Activated naive CD8-positive, alpha-beta T cell treated with anti-CD3 and anti-CD28 coated beads, Interleukin-2, amount 50 U/mL, for 16 hours (primary cell): ENCODE measurements around the gene GABARAP.
A peak's percentile ranks its signal among the peaks of the same experiment; 100 is the strongest.

Experiments used
- DNase-seq: peaks from one replicate; pipeline ENCODE4 v3.0.0-alpha.2; 2020; ENCODE audit warnings: low read depth, low spot score

The GABARAP gene

GRCh38 chr17:7241783-7242716 is at the start of gene GABARAP:
TSS of gene GABARAP (minus strand) at chr17:7242449. CDS start at chr17:7242330, 119 bp downstream.
- DNase-seq: peak; percentile 76

DNA sequence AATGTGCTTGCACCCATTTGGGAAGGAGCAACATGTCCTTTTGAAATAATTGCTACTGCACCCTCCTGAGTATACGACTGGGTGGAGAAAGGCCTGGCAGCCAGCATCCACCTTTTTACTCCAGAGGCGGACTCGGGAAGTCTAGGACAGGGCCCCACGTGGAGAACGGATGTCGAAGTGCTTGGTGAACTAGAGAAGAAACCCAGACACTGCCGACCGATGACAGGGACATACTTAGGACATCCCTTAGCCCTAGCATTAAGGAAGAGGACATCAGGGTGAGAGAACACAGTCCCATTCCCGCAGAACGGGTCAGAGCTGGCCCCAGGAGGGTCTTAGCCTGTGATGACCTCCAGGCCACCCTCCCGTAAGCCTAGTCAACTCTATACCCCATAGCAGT is 48.4 kb upstream of the GABARAP start:
- DNase-seq: no peak

GRCh38 chr17:7290166-7290565 is 47.9 kb upstream of the GABARAP start:
- no peak for DNase-seq

DNA sequence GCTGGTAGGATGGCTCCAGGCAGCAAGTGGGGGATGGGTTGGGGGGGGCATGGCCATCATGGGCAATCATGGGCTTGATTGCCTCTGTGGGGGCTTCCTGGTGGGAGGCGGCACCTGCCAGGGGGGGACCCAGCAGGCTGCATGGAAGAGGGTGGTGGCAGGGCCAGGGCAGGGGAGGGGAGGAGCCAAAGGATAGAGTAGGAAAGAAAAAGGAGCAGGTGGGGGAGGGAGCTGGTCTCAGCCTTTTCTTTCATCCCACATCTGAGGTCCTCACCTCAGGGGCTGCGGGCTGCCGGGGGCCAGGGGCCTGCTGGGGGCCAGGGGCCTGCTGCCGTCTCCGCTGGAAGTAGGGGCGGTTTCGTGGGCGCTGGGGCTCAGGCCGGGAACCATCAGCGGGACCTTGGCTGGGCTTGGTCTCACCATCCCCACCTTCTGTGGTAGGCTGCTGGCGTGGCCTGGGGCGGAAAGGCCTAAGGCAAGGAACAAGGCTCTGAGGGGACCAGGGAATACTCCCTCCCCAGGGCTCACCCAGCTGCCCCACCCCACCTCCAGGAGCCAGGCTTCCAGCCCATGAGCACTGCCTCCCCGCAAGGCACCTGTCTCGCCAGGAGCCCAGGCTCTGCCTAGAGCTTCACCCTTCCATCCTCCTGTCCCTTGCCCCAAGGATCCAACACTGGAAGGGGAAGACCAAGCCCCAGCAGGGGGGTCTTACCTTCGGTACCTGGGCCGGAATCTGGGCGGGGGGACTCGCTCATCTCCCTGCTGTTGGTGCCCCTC is 47.2 kb upstream of the GABARAP start:
- DNase-seq: no peak

DNA sequence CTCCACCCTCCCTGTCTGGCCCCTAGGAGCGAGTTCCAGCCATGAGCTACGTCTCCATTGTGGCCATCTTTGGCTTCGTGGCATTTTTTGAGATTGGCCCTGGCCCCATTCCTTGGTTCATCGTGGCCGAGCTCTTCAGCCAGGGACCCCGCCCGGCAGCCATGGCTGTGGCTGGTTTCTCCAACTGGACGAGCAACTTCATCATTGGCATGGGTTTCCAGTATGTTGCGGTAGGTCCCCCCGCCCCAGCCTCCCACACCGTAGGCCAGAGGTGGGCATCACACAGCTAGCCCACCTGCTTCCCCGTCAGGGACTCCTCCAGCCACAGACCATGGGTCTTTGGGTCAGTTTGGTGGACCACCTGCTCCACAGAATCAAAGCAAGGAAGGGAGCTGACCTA is 43.4 kb upstream of the GABARAP start:
- DNase-seq: no peak

- no peak for DNase-seq
Observed at GRCh38 chr17:7284911-7285310, 42.7 kb upstream of the GABARAP start.

DNA sequence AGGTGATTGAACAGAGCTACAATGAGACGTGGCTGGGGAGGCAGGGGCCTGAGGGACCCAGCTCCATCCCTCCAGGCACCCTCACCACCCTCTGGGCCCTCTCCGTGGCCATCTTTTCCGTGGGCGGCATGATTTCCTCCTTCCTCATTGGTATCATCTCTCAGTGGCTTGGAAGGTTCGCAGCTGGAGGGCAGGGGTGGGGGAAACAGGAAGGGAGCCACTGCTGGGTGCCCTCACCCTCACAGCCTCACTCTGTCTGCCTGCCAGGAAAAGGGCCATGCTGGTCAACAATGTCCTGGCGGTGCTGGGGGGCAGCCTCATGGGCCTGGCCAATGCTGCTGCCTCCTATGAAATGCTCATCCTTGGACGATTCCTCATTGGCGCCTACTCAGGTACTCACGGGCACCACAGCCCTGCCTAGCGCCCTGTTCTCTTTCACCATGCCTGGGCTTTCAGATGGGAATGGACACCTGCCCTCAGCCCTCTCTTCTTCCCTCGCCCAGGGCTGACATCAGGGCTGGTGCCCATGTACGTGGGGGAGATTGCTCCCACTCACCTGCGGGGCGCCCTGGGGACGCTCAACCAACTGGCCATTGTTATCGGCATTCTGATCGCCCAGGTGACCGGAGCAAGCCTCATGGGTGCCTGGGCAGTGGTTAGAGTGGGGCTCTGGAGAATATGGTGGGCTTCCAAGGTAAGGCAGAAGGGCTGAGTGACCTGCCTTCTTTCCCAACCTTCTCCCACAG is 41.4 kb upstream of the GABARAP start:
- no peak for DNase-seq

GRCh38 chr17:7282752-7283321 is 40.6 kb upstream of the GABARAP start:
- DNase-seq: no peak

- DNase-seq: no peak
Observed at GRCh38 chr17:7281953-7282751, 39.9 kb upstream of the GABARAP start.

DNA sequence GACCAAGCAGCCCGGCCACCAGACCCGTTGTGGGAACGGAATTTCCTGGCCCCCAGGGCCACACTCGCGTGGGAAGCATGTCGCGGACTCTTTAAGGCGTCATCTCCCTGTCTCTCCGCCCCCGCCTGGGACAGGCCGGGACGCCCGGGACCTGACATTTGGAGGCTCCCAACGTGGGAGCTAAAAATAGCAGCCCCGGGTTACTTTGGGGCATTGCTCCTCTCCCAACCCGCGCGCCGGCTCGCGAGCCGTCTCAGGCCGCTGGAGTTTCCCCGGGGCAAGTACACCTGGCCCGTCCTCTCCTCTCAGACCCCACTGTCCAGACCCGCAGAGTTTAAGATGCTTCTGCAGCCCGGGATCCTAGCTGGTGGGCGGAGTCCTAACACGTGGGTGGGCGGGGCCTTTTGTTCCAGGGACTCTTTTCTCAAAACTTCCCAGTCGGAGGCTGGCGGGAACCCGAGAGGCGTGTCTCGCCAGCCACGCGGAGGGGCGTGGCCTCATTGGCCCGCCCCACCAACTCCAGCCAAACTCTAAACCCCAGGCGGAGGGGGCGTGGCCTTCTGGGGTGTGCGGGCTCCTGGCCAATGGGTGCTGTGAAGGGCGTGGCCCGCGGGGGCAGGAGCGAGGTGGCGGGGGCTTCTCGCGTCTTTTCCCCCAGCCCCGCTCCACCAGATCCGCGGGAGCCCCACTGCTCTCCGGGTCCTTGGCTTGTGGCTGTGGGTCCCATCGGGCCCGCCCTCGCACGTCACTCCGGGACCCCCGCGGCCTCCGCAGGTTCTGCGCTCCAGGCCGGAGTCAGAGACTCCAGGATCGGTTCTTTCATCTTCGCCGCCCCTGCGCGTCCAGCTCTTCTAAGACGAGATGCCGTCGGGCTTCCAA is 39.1 kb upstream of the GABARAP start, which contains the start of gene SLC2A4:
SLC2A4 (plus strand) TSS at position 645 of the 879 bp plus-strand sequence; CDS start at position 862, 217 bp downstream.
- DNase-seq: peak; percentile 80

- DNase-seq: peak; percentile 66
Observed at GRCh38 chr17:7280519-7281073, 38.3 kb upstream of the GABARAP start.

DNA sequence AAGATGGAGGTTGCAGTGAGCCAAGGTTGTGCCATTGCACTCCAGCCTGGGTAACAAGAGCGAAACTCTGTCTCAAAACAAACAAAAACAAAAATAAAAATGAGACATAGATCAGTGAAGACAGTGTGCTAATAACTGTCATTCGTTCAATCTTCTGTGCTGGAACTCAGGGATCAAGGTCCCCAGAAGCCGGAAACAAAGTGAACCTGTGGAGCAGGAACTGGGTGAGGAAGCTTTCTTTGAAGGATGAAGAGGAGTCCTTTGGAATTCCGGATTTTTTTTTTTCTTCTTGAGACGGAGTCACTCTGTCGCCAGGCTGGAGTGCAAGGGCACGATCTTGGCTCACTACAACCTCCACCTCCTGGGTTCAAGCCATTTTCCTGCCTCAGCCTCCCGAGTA is 37.2 kb upstream of the GABARAP start:
- DNase-seq: no peak

DNA sequence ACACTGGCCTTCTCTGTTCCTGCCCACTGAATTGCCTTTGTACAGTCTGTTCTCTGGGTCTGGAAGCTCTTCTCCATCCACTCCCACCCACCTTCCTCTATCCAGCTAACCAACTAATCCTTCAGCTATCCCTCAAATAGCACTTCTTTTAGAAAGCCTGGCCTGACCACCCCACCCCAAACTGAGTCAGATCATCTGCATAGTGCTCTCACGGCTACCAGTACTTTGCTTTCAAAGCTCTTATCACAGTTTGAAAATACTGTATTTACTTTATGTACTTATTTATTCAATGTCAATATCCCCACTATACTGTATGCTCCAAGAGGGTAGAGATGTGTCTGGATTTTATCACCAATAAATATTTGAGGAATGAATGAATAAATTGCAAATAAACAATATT is 24.5 kb upstream of the GABARAP start:
- DNase-seq: no peak

DNA sequence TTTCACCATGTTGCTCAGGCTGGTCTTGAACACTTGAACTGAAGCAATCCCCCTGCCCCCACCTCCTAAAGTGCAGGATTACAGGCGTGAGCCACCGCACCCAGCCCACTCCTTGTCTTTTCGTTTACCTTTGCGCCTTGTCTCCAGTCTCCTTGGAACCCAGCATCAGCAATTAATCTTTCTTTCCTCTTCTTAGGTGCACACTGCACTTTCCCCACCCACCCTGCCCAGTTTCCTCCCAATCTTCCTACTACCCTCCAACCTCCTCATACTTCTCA is 21.5 kb upstream of the GABARAP start:
- DNase-seq: no peak

GRCh38 chr17:7262935-7263800 is 20.9 kb upstream of the GABARAP start:
- no peak for DNase-seq

DNA sequence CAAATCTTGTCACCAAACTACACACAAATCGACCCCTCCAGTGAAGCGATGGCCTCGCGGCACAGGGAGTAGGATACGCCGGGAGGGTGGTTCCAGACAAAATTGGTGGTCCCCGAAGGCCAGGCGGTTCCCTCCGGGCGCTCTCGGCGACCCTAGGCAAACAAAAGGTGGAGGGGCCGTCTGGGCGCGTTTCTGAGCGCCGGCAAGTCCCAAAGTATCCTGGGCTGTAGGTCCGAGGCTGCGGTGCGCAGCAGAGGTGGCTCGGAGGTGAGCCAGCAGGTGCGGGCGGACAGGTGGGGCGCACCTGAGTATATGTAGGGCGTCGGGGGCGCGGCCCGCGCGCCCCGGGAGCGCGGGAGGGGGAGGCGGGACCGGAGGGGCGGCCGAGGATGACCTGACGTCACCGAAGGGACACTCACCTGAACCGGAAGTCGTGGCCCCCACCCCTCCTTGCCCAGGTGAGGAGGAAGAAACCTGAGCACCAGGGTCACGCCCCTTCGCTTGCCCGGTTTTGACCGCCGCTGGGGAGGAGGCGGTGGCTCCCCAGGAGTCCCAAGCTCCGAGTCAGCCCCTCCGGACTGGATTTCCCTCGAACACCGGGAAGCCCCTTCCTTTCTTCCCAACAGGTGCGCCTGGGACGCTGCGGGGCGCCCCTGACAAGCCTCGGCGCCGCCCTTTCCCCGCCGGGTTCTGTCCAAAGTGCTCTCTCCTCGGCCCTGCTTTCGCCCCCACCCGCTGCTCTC is 20.1 kb upstream of the GABARAP start, which contains the start of gene CLDN7:
CLDN7 (minus strand) TSS at position 287 of the 743 bp plus-strand sequence. CDS start 435 bp downstream, outside the sequence.
- DNase-seq: no peak

DNA sequence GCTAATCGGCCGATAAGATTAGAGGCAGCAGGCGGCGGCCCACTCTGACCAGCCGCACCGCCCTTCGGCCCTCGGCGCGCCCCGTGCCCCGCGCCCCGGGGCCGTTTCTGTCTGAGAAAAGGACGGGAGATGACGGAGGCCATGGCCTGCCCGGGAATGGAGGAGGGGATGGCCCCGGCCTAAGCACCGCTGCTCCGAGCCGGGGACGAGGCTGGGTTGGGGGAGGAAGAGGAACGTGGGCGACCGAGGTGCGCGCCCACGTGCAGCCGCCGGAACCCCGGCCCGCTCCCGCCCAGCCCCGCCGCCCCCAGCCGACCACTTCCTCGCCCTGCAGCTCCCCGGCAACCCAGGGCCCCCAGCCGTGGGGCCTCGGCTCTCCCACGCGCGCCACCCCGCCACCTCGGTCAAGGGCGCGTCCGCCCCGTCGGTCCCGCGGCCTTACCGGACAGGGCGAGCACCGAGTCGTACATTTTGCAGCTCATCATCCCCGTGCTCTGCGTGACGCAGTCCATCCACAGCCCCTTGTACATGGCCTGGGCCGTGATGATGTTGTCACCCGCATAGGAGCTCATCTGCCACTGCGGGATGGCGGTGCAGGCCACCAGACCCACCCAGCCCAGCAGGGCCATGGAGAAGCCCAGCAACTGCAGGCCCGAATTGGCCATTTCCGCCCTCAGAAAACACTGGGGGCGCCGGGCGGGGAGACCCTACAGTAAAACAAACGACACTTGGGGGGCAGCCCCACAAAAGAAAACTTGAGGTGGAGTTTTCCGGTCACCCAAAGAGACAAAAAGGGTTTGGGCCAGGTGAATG is 19.3 kb upstream of the GABARAP start:
- no peak for DNase-seq
